RWPE1 (cell line): ENCODE measurements around the gene XPR1.

Source experiments
- CTCF ChIA-PET: fragments of 350-600 bp; sonication (Branson Sonifier 250); formaldehyde crosslinking; extraction: SDS; loops from one replicate; lab custom pipeline; 2021; lab: Yijun Ruan, JAX
- POLR2A ChIA-PET: fragments of 400-600 bp; formaldehyde crosslinking; extraction: SDS; loops from one replicate; lab custom pipeline; 2020; ENCODE audit warnings: antibody characterized with exemption; ENCODE audit not compliant: low non-redundant PET; lab: Yijun Ruan, JAX
- DNase-seq: peaks from one replicate; pipeline ENCODE4 v3.0.0; 2012; ENCODE audit warnings: low spot score
- H3K27ac ChIP-seq: fragments of 450-650 bp; 2 replicates; pipeline ENCODE4 v1.5.1; 2017
- TF ChIP-seq, protein P1 (sequence below): fragments of 450-650 bp; conservative IDR thresholded peaks from 2 replicates; pipeline ENCODE4 v1.5.1; 2017; ENCODE audit warnings: low read depth, mild to moderate bottlenecking

XPR1 gene

DNA sequence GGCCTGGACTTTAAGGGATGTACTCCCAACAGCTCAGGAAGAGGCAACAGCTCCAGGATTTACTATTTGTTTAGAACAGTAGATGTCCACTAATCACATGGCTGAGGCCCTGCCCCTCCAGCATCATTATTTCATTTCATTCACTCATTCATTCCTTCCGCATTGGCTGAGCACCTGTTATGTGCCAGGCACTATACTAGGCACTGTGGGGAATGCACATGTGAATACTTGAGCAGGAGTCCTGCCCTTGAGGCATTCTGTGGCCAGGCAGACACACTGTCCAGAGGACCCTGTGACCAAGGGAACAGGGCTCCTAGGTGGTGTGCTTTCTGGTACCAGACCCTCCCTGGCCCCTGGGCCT is 305.2 kb downstream of the XPR1 start:
- DNase-seq, result no peak
- TF ChIP-seq, protein P1, sequence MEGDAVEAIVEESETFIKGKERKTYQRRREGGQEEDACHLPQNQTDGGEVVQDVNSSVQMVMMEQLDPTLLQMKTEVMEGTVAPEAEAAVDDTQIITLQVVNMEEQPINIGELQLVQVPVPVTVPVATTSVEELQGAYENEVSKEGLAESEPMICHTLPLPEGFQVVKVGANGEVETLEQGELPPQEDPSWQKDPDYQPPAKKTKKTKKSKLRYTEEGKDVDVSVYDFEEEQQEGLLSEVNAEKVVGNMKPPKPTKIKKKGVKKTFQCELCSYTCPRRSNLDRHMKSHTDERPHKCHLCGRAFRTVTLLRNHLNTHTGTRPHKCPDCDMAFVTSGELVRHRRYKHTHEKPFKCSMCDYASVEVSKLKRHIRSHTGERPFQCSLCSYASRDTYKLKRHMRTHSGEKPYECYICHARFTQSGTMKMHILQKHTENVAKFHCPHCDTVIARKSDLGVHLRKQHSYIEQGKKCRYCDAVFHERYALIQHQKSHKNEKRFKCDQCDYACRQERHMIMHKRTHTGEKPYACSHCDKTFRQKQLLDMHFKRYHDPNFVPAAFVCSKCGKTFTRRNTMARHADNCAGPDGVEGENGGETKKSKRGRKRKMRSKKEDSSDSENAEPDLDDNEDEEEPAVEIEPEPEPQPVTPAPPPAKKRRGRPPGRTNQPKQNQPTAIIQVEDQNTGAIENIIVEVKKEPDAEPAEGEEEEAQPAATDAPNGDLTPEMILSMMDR, result no peak
- ChIA-PET CTCF (no interaction called here), POLR2A (no interaction called here)
- no peak overlapping the region for H3K27ac ChIP-seq

DNA sequence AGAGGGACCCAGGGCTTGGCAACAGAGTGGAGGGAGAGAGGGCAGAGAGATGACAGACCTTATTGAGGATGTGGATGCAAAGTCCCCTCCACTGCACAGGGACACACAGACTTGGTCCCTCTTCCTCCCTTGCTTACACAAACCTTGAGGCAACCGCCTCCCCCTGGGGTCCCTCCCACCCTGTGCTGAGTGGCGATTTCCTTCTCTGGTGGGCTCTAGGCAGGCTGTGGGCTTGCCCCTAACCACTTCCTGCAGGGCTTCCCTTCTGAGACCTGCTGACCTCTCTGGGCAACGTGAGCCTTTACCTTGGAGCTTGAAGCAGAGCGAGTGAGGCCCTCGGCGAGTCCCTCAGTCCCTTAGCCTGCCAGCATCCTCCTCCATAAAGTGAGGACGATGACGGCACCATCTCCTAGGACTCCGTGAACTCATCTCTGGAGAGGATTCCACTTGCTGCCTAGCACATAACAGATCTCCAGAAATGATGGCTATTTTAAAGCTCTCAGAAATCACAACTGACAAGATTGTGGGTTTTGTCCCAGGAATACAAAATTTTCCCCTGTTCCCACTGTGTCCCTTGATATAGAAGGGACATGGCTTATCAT is 305.9 kb downstream of the XPR1 start:
- TF ChIP-seq, protein P1, result no peak
- no peak overlapping the region for H3K27ac ChIP-seq
- no peak for DNase-seq
- ChIA-PET CTCF (no interaction called here), POLR2A (interaction anchor here (1.1 kb wide), 1 partner anchor 16 kb away, joined by 5 read pairs; no protein-coding TSS in a partner anchor)

DNA sequence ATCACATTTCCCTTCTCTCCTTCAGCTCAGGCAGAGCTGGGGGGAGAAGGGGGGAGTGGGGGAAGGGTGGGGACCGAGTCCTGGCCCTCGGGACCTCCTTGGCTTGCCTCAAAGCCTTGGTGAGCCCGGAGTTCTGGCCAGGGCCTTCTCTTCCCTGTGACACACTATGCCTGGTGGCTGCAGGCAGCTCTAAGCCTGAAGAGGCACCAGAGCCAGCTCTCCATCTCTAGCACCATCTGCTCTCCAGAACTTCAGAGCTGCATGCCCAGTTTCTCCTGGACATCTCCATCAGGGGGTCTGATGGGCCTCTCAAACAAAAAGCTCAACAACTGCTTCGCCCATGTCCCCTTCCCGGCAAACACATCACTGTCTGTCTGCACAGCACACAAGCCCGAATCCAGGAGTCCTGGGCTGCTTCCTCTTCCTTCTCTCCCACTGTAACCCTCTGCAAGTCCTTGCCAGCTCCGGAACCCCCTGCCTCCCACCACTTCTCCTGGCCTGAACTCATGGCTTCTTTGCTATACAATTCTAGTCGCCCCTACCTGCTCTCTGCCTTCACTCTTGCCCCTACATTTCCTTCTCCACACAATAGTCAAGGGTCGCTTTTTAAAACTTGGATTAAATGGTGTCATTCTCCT is 307.4 kb downstream of the XPR1 start:
- DNase-seq, result no peak
- POLR2A ChIA-PET, result interaction anchor here (1.1 kb wide), 1 partner anchor 14 kb away, joined by 5 read pairs; no protein-coding TSS in a partner anchor
- H3K27ac ChIP-seq, result no peak overlapping the region
- TF ChIP-seq, protein P1, result no peak
- CTCF ChIA-PET, result no interaction called here

- ChIA-PET POLR2A (no interaction called here), CTCF (interaction anchor here (0.7 kb wide), 1 partner anchor 983 kb away, joined by 3 read pairs; no protein-coding TSS in a partner anchor)
- H3K27ac ChIP-seq, result no peak overlapping the region
- TF ChIP-seq, protein P1, result no peak
- no peak for DNase-seq
These were observed 307.9 kb downstream of the XPR1 start for GRCh38 chr1:180939711-180940103.
